ENCODE measurements around the gene FGF18. TPM values are rescaled to one million over a fixed set of nuclear protein-coding genes. Genes with fewer than 3 reads are reported as not detected.
"Not testable (repeated sequence)": the region's sequence is repeated elsewhere in the genome, so short reads cannot be mapped to it uniquely, and the experiment has no call there.

Gene FGF18
- total and polyA plus RNA-seq, 7 donors: 0.28 to 3.0 (median 0.48) TPM; not detected in 3

DNA sequence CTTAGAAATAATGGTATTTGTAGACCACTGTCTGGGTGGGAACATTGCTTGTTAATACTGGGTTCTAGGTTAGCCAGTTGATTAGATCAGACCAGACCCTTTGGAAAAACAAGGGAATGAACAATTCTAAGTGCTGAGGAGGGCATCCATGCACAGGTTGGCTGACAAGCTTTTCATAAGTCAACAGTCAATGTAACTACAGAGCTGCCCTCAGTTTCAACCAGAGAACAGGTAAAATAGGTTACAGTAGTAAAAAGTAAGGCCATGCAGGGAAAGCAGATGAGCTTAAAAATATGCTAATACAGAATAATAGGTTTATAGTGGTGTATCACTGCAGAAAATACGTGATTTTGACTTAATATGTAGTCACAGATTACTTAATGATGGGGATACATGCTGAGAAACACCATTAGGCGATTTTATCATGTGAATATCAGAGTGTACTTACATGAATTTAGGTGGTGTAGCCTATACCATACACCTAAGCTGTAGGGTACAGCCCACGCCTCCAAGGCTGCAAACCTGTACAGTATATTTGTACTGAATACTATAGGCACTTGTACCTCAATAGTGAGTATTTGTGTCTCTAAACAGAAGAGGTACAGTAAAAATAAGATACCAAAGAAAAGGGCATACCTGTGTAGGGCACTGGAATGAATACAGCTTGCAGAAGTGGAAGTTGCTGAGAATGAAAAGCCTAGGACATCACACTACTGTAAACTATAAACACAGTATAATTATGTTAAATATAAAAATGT is 6.1 kb upstream of the FGF18 start:
- no peak for DNase-seq
- intact Hi-C loops (cut with DNase I): loop anchor here (10.0 kb wide), 2 partner anchors 591 to 631 kb away; partner anchors contain the start of gene FBXW11
- Histone ChIP-seq H3K4me3 (no peak overlapping the region), H3K9me3 (no peaks in the 10 kb centered on the region), H3K4me1 (peaks cover 0 to 28% (median 13%) of the 10 kb centered on the region in 4 donors), H3K27me3 (no peaks in the 10 kb centered on the region), H3K27ac (no peak overlapping the region), H3K36me3 (peaks cover 0 to 57% (median 12%) of the 10 kb centered on the region in 4 donors)
- WGBS, 2 donors: 90 to 94% methylated on average over 3 of the region's 3 CpGs
- TF ChIP-seq EP300 (IDR thresholded peaks at IDR 0.05) (no peak), CTCF (IDR thresholded peaks at IDR 0.05) (no peak), POLR2A (IDR thresholded peaks at IDR 0.05) (no peak), POLR2AphosphoS5 (IDR thresholded peaks at IDR 0.05) (no peak)

GRCh38 chr5:171413993-171414392 is 5.5 kb upstream of the FGF18 start:
- peaks cover 0 to 52% (median 12%) of the 10 kb centered on the region in 4 donors for H3K36me3 ChIP-seq
- WGBS, 2 donors: 89 to 92% methylated on average over 5 of the region's 5 CpGs
- intact Hi-C loops (cut with DNase I): loop anchor here (10.0 kb wide), 2 partner anchors 591 to 631 kb away; partner anchors contain the start of gene FBXW11

DNA sequence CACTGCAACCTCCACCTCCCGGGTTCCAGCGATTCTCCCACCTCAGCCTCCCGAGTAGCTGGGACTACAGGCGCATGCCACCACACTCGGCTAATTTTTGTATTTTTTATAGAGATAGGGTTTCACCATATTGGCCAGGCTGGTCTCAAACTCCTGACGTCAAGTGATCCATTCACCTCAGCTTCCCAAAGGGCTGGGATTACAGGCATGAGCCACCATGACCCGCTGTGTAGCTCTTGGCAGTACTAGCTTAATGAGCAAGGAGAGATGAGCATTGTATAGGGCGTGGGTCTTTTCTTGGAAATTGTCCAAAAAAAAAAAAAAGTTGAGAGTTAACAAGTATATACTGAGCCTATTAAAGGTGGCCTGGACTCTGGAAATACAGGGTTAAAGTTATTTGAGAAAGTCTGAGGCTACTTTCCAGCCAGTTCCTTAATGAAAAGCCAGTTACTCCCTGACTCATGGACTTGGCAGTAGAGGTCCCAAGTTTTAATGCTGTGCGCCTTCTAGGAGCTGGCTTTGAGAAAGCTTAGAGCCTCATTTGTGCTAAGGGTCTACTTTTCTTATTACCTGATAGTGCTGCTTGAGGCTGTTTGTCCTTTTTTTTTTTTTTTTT is 4.2 kb upstream of the FGF18 start:
- Histone ChIP-seq H3K27me3 (no peaks in the 10 kb centered on the region), H3K9me3 (no peaks in the 10 kb centered on the region), H3K27ac (no peak overlapping the region), H3K4me1 (peaks cover 0 to 26% (median 20%) of the 10 kb centered on the region in 4 donors), H3K36me3 (peaks cover 0 to 40% (median 7%) of the 10 kb centered on the region in 4 donors), H3K4me3 (no peak overlapping the region)
- no peak for DNase-seq
- TF ChIP-seq POLR2AphosphoS5 (IDR thresholded peaks at IDR 0.05) (no peak), EP300 (IDR thresholded peaks at IDR 0.05) (no peak), CTCF (IDR thresholded peaks at IDR 0.05) (no peak), POLR2A (IDR thresholded peaks at IDR 0.05) (no peak)
- WGBS, 2 donors: 84 to 90% methylated on average over 9 of the region's 9 CpGs
- intact Hi-C loops (cut with DNase I): loop anchor here (10.0 kb wide), 2 partner anchors 590 to 630 kb away; partner anchors contain the start of gene FBXW11

More at GRCh38 chr5:171413993-171414392, 5.5 kb upstream of the FGF18 start:
- peaks cover 0 to 28% (median 16%) of the 10 kb centered on the region in 4 donors for H3K4me1 ChIP-seq
- not testable (repeated sequence) for H3K9me3 ChIP-seq, H3K27me3 ChIP-seq, H3K27ac ChIP-seq, DNase-seq, H3K4me3 ChIP-seq

DNA sequence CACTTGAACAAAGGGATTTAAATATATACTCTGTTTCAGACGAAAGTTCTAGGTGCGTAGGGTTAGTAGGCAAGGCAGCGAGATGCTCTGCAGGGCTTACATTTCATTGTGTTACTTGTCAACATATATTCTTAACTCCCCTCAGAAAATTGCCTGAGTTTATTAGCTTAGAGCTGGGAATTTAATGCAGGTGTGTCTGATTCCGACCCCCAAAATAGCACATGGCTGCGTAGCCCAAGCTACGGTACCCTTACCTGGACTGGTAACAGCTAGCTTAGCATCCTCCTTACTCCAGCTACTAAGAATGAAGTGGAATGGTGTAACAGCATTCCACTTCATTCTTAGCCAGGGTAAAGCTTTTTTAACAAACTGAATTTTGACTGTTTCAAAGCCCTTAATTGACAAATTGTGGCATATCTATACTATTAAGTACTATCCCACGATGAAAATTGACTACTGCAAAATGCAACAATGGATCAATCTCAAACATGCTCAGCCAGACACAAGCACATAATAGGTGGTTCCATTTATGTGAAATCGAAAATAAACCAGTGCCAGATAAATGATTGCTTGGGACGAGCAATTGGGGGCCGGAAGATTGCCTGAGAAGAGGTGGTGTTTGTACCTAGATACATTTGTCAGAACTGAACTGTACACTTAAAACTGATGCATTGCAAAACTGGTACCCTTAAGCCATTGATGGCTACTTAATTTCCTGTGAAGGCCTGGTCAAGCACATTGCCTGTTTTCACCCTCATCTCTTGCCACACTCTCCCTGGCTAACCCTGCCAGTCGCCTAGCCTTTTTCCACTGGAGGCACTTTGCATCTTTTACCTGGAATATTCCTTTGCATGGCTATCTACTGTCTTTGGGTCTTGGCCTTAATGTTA is 3.0 kb upstream of the FGF18 start:
- H3K4me3 ChIP-seq: no peak overlapping the region
- peaks cover 0 to 31% (median 3%) of the 10 kb centered on the region in 4 donors for H3K36me3 ChIP-seq
- DNase-seq: no peak
- intact Hi-C loops (cut with DNase I): loop anchor here (10.0 kb wide), 2 partner anchors 588 to 628 kb away; partner anchors contain the start of gene FBXW11
- H3K4me1 ChIP-seq: peaks cover 0 to 32% (median 30%) of the 10 kb centered on the region in 4 donors
- no peaks in the 10 kb centered on the region for H3K27me3 ChIP-seq
- WGBS, 2 donors: 88 to 90% methylated on average over 11 of the region's 11 CpGs
- TF ChIP-seq CTCF (IDR thresholded peaks at IDR 0.05) (no peak), EP300 (IDR thresholded peaks at IDR 0.05) (no peak), POLR2AphosphoS5 (IDR thresholded peaks at IDR 0.05) (no peak), POLR2A (IDR thresholded peaks at IDR 0.05) (no peak)
- no peak overlapping the region for H3K27ac ChIP-seq
- no peaks in the 10 kb centered on the region for H3K9me3 ChIP-seq

Data from sigmoid colon (tissue), 7 donors.